Fibroblast of the aortic adventitia (primary cell): ENCODE data around the gene USP19. TPM values are rescaled to one million over a fixed set of nuclear protein-coding genes. Genes with fewer than 3 reads are reported as not detected.

Experiments
- DNase-seq: peaks from one replicate; pipeline ENCODE4 v3.0.0-alpha.2; 2010; ENCODE audit warnings: low read depth
- H3K4me3 ChIP-seq: 2 replicates; pipeline ENCODE4 v1.5.1; 2011; ENCODE audit warnings: low read depth, mild to moderate bottlenecking, control low read depth, low read length, moderate library complexity
- CTCF ChIP-seq: IDR thresholded peaks from 2 replicates; pipeline ENCODE4 v1.5.1; 2011; ENCODE audit warnings: mild to moderate bottlenecking, low read length, control low read depth, inconsistent platforms; ENCODE audit not compliant: insufficient read depth
- total RNA-seq: library from RNA; depleted of rRNA; stranded (reverse); fragments of >200 nt; gene quantifications from 2 replicates; pipeline ENCODE4 v1.2.3, GENCODE V29; 2012; ENCODE audit warnings: low replicate concordance

Gene USP19
- total RNA-seq: 23.7 and 36.0 TPM in 2 replicates

GRCh38 chr3:49120438-49121131 is at the start of gene USP19:
TSS of gene USP19 (minus strand) at chr3:49120823. CDS start at chr3:49119145, 1,678 bp downstream.
- peak within 1 kb of the TSS; percentile 93 for H3K4me3 ChIP-seq
- no peak for TF ChIP-seq CTCF
- DNase-seq: peak; percentile 92

GRCh38 chr3:49166752-49167556 is 46.3 kb upstream of the USP19 start:
- no peak for DNase-seq
- peak overlapping the region; percentile 95 for H3K4me3 ChIP-seq

GRCh38 chr3:49165771-49166751 is 45.4 kb upstream of the USP19 start, which contains the start of gene CCDC71:
TSS of gene CCDC71 (minus strand) at chr3:49166331. CDS start at chr3:49164208, 2,123 bp downstream.
- peak; percentile 62 for DNase-seq
- TF ChIP-seq CTCF: no peak
- H3K4me3 ChIP-seq: peak within 1 kb of the TSS; percentile 95

More at GRCh38 chr3:49166752-49167556, 46.3 kb upstream of the USP19 start:
- no peak for TF ChIP-seq CTCF

- DNase-seq: no peak
- peak overlapping the region; percentile 95 for H3K4me3 ChIP-seq
- no peak for TF ChIP-seq CTCF
Measured at GRCh38 chr3:49164983-49165720, 44.5 kb upstream of the USP19 start.

- no peak for TF ChIP-seq CTCF
- H3K4me3 ChIP-seq: no peak overlapping the region
- DNase-seq: no peak
Measured at GRCh38 chr3:49163609-49164008, 43.0 kb upstream of the USP19 start.
